AG08395 (cell line): Measurements from ENCODE around the gene ZNF443.
"Not testable (repeated sequence)": the region's sequence is repeated elsewhere in the genome, so short reads cannot be mapped to it uniquely, and the experiment has no call there.

ENCODE experiments used
- DNase-seq: peaks from one replicate; pipeline ENCODE4 v3.0.0; 2012; ENCODE audit warnings: mixed read lengths, low spot score

ZNF443 gene

GRCh38 chr19:12417273-12417672, 23.5 kb downstream of the ZNF443 start:
- not testable (repeated sequence) for DNase-seq

DNA sequence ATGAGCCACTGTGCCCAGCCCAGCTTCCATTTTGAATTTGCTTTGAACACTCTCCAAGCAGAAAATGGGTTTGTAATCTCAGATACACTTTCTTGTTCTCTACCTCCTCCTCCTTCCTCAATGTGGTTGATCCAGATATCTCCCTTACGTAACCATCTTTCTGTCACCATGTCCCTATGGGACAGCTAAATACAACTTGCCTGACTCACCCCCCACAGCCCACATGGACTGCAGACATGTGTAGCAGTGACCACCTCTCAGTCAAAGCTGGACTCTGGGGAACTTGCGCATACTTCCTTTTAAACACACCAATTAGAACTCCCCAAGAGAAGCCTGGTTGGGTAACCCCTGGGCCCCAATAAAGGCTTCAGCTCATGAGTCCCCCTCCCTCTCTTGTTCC, 28.9 kb downstream of the ZNF443 start:
- no peak for DNase-seq

DNA sequence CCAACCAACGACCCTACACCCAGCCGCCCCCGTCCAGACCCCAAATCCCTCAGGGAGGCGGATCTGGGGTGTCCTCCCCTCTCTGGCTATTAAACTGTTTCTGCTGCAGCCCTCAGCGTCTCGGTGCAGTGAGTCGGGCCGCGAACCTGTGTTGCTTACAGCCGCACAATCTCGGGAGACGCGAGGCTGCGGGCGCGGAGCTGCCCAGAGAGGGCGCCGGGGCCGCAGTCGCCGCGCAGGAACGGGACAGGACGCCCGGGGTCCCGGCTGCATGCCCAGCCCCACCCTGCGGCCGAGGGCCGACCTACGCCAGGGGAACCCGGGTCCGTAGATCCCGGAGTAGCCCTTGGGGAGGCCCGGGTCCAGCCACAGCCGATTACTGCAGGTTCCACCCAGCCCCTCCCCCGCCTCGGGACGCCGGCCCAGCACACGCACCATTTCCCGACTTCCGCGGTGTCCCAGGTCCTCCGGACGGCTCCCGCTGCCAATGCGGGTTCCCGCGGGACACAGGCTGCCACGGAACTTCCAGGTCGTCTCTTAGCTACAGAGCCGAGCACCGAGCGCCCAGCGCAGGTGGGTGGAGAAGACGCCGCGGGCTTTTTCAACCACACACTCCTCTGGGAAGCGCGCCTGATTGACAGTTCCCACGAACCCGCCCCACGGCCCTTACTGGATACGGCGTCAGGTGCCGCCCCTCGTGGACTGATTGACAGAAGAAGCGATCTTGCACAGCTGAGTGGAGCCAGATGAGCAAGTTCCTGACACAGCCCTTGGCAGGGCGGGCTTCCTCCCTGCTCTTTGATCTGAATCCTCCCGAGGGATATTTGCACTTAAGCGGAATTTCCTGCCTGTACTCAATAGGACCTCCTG, 40.0 kb downstream of the ZNF443 start, which contains the start of gene ZNF799:
TSS of gene ZNF799 (minus strand) at position 639 of the 870 bp plus-strand sequence. CDS start at position 438, 201 bp downstream.
- DNase-seq, result peak; percentile 90

DNA sequence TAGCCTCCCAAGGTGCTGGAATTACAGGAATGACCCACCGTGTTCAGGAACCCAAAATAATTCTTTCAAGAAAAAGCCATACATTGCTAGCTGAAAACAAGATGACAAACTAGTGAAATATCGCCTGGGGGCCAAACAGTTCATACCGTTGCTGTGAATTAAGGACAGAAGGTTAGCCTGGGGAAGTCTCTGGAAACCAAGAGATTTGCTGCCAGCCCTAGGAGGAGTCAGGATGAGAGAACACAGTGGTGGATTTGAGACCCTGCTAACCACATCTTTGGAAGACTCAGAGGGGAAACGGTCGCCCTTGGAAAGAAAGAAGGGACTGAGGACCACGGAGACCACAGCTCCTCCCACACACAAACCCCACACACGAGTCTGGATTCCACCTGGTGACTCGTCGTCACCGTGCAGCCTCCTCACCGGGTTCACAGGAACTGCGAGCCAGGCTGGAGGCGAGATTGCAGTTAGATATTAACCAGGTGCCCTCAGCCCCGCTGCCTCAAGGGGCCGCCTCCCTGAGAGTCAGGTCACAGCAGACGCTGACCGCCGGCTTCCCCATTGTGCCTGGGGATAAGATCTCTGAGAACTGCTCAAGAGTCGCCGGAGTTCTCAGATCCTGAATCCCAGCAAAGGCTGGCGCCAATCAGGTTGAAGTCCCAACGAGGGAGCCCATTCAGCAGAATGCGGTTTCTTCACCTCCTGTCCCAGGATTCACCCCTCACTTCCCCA, 40.8 kb downstream of the ZNF443 start:
- DNase-seq, result peak; percentile 7

DNA sequence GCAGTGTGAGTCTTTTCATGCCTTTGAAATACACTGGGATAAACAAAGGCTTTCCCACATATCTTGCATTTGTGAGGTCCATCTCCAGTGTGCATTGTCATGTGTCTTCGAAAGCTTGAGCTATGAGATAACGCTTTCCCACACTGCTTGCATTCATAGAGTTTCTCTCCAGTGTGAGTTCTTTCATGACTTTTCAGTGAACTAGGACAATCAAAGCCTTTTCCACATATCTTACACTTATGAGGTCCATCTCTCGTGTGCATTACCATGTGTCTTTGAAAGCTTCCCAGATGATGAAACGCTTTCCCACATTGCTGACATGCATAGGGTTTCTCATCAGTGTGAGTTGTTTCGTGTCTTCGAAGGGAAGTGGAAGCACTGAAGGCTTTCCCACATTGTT, 49.7 kb downstream of the ZNF443 start:
- DNase-seq, result not testable (repeated sequence)

DNA sequence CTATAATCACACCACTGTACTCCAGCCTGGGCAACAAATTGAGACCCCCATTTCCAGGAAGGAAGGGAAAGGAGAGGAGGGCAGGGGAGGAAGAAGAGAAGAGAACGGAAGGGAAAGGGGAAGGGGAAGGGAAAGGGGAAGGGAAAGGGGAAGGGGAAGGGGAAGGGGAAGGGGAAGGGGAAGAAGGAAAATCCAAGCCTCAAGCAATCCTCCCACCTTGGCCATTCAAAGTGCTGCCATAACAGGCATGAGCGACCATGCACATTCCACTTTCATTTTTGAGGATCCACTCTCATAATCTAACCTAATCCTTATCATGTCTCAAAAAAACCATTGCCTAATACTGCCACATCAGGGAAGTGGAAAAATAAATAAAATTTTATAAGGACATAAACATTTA, 54.5 kb downstream of the ZNF443 start:
- DNase-seq, result not testable (repeated sequence)

GRCh38 chr19:12380444-12380737, 60.4 kb downstream of the ZNF443 start:
- no peak for DNase-seq

DNA sequence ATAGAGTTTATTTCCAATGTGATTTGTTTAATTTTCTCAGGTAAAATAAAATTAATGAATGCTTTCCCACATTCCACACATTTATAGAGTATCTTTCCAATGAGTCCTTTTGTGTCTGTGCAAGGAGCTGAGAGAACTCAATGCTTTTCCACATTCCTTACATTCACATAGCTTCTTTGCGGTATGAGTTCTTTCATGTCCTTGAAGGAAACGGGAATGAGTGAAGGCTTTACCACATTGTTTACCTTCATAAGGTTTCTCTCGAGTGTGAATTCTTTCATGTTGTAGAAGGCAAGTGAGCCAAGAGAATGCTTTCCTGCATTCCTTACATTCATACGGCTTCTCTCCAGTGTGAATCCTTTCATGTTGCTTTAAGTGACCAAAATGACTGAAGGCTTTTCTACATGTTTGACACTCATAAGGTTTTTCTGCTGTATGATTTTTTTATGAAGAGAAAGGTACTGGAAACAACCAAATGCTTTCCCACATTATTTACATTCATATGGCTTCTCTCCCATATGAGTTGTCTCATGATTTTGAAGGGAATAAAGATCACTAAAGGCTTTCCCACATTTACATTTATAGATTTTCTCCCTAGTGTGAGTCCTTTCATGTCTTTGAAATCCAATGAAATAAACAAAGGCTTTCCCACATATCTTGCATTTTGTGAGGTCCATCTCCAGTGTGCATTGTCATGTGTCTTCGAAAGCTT, 60.9 kb downstream of the ZNF443 start:
- no peak for DNase-seq
